NCI-H128 (cell line): ENCODE measurements around the gene ATRNL1.

Source experiments
- DNase-seq: peaks from one replicate; lab custom pipeline; 2025; ENCODE audit not compliant: unreplicated experiment; lab: John Stamatoyannopoulos, UW

ATRNL1 gene

GRCh38 chr10:115604627-115605026, 511.5 kb downstream of the ATRNL1 start:
- no peak for DNase-seq

GRCh38 chr10:115606086-115606485, 512.9 kb downstream of the ATRNL1 start:
- DNase-seq, result no peak

- DNase-seq, result no peak
Observed at GRCh38 chr10:115606741-115607140, 513.6 kb downstream of the ATRNL1 start.

GRCh38 chr10:115624448-115624847, 531.3 kb downstream of the ATRNL1 start:
- DNase-seq, result no peak

GRCh38 chr10:115628616-115629015, 535.5 kb downstream of the ATRNL1 start:
- no peak for DNase-seq

- DNase-seq, result no peak
Observed at GRCh38 chr10:115638246-115638645, 545.1 kb downstream of the ATRNL1 start.

- no peak for DNase-seq
Observed at GRCh38 chr10:115649217-115649616, 556.1 kb downstream of the ATRNL1 start.

GRCh38 chr10:115653473-115653872, 560.3 kb downstream of the ATRNL1 start:
- DNase-seq, result no peak

GRCh38 chr10:115654961-115655360, 561.8 kb downstream of the ATRNL1 start:
- no peak for DNase-seq

- DNase-seq, result no peak
Observed at GRCh38 chr10:115657161-115657860, 564.1 kb downstream of the ATRNL1 start.

- no peak for DNase-seq
Observed at GRCh38 chr10:115659616-115660015, 566.5 kb downstream of the ATRNL1 start.

- no peak for DNase-seq
Observed at GRCh38 chr10:115660391-115660790, 567.2 kb downstream of the ATRNL1 start.

- no peak for DNase-seq
Observed at GRCh38 chr10:115662422-115662821, 569.3 kb downstream of the ATRNL1 start.

- no peak for DNase-seq
Observed at GRCh38 chr10:115665549-115665948, 572.4 kb downstream of the ATRNL1 start.

- DNase-seq, result no peak
Observed at GRCh38 chr10:115674496-115674895, 581.3 kb downstream of the ATRNL1 start.

- no peak for DNase-seq
Observed at GRCh38 chr10:115696747-115697146, 603.6 kb downstream of the ATRNL1 start.

- no peak for DNase-seq
Observed at GRCh38 chr10:115706026-115706425, 612.9 kb downstream of the ATRNL1 start.

GRCh38 chr10:115706488-115707076, 613.4 kb downstream of the ATRNL1 start:
- DNase-seq, result no peak

GRCh38 chr10:115710136-115710535, 617.0 kb downstream of the ATRNL1 start:
- DNase-seq, result no peak

GRCh38 chr10:115711306-115711705, 618.1 kb downstream of the ATRNL1 start:
- no peak for DNase-seq

GRCh38 chr10:115720121-115720520, 627.0 kb downstream of the ATRNL1 start:
- DNase-seq, result no peak

GRCh38 chr10:115727129-115727528, 634.0 kb downstream of the ATRNL1 start:
- DNase-seq, result no peak

GRCh38 chr10:115744089-115744488, 650.9 kb downstream of the ATRNL1 start:
- DNase-seq, result no peak
